Measurements from ENCODE around the gene TFF3. TPM values are rescaled to one million over a fixed set of nuclear protein-coding genes. Genes with fewer than 3 reads are reported as not detected.
A peak's percentile ranks its signal among the peaks of the same experiment; 100 is the strongest.

The TFF3 gene
- total RNA-seq, 1 donor from 2014 or later, result 4.8 TPM

- DNase-seq (ENCODE audit: low spot score), result no peak
- intact Hi-C loops (cut with DNase I), result no loop called here
Measured at GRCh38 chr21:42279341-42279871, 35.8 kb downstream of the TFF3 start.

DNA sequence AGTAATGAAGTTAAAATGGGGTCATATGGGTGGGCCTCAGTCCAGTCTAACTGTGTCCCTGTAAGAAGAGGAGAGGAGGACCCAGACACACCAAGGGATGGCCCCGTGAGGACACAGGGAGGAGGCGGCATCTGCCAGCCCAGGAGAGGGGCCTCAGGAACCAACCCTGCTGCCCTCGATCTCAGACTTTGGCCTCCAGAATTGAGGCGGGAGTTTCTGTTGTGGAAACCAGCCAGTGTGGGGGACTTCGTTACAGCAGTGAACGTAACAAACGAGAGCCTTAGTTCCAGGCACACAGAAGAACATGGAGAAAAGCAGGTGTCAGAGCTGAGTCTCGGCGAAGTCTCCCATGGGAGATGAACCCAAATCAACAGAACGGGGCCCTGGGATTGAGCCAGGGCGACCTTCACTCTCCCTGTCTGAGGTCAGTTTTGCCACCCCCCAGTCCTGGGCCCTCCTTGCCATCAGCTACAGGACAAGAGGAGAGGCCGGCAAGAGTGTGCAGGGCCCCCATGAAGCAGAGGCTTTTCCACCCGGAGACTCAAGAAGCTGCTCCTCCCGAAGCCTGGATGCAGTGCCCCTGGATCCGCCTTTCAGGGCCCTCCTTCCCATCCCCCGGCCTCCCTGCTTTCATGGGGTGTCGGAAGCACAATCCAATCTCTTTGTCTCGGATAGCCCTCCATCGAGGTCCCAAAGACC lies 36.6 kb downstream of the TFF3 start:
- no peak for DNase-seq (ENCODE audit: low spot score)
- intact Hi-C loops (cut with DNase I), result no loop called here

- DNase-seq (ENCODE audit: low spot score), result no peak
- intact Hi-C loops (cut with DNase I), result no loop called here
Measured at GRCh38 chr21:42277593-42277992, 37.6 kb downstream of the TFF3 start.

GRCh38 chr21:42276526-42277154 lies 38.6 kb downstream of the TFF3 start:
- intact Hi-C loops (cut with DNase I), result no loop called here
- no peak for DNase-seq (ENCODE audit: low spot score)

DNA sequence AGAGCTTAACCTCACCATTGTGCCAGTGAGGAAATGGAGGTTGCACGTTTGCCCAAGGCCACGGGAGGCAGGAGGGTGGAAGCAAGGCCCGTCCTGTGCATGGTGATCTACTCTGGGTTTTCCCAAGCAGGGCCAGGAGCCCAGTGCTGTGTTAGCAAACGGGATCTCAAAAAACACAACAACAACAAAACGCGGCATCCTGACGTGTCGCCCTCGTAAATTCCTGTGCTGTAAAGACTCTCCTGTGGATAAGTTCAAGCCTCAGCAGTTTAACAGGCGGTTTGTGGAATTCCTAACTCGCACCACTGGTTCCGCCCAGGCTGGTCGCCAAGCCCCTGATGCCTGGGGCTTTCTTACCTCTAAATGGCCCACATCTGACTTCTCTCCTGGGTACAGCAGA lies 39.1 kb downstream of the TFF3 start:
- intact Hi-C loops (cut with DNase I), result no loop called here

DNA sequence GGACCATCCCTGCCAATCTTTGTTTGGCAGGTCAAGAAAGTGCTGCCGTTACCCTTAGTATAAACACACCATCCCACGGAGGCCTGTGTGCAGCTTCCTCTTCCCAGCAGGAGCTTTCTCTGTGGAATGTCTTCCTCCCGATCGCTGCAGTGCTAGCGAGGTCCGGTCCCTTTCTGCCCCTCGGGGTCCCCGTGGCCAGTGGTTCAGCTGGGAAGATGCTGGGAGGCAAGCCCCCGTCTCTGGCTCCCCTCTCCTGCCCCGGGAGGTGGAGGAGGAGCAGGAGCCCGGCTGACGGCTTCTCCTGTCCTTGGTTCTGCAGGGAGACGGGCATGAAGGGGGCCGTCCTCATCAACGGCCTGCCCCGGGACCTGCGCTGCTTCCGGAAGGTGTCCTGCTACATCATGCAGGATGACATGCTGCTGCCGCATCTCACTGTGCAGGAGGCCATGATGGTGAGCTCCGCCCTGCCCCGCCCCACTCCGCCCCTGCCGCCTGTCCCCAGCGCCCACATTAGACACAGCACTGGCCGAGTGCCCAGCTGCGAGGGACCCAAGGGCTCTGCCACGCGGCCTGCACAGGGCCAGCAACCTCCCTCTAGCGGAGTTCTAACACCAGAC lies 42.1 kb downstream of the TFF3 start:
- intact Hi-C loops (cut with DNase I), result no loop called here

More for the DNA sequence above, 39.1 kb downstream of the TFF3 start:
- no peak for DNase-seq (ENCODE audit: low spot score)

GRCh38 chr21:42272109-42272962 lies 42.9 kb downstream of the TFF3 start:
- intact Hi-C loops (cut with DNase I), result no loop called here
- DNase-seq (ENCODE audit: low spot score), result no peak

More for the DNA sequence above, 42.1 kb downstream of the TFF3 start:
- DNase-seq (ENCODE audit: low spot score), result no peak

GRCh38 chr21:42271065-42271464 lies 44.1 kb downstream of the TFF3 start:
- DNase-seq (ENCODE audit: low spot score), result no peak
- intact Hi-C loops (cut with DNase I), result no loop called here

DNA sequence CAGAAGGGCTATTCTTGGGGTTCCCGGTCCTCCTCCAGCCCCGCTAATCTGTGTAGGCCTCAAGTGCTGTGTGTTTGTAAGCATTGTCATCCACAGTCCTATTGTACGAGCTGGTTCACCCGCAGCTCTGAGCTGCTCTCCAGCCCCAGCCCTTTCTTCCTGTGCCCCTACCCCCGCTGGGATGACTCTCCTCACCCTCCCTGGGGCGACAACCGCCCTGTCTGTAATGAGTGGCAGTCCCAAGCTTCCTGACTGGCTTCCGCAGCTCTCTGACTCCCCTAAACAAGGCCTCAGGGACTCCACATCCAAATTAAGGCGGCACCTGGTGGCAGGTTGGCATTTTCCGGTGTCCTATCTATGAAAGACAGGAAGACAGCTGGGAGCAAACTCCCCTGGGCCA lies 45.8 kb downstream of the TFF3 start:
- intact Hi-C loops (cut with DNase I), result no loop called here
- DNase-seq (ENCODE audit: low spot score), result no peak

GRCh38 chr21:42266971-42267556 lies 48.1 kb downstream of the TFF3 start:
- no peak for DNase-seq (ENCODE audit: low spot score)
- intact Hi-C loops (cut with DNase I), result no loop called here

- no peak for DNase-seq (ENCODE audit: low spot score)
- intact Hi-C loops (cut with DNase I), result no loop called here
Measured at GRCh38 chr21:42265231-42265812, 49.9 kb downstream of the TFF3 start.

DNA sequence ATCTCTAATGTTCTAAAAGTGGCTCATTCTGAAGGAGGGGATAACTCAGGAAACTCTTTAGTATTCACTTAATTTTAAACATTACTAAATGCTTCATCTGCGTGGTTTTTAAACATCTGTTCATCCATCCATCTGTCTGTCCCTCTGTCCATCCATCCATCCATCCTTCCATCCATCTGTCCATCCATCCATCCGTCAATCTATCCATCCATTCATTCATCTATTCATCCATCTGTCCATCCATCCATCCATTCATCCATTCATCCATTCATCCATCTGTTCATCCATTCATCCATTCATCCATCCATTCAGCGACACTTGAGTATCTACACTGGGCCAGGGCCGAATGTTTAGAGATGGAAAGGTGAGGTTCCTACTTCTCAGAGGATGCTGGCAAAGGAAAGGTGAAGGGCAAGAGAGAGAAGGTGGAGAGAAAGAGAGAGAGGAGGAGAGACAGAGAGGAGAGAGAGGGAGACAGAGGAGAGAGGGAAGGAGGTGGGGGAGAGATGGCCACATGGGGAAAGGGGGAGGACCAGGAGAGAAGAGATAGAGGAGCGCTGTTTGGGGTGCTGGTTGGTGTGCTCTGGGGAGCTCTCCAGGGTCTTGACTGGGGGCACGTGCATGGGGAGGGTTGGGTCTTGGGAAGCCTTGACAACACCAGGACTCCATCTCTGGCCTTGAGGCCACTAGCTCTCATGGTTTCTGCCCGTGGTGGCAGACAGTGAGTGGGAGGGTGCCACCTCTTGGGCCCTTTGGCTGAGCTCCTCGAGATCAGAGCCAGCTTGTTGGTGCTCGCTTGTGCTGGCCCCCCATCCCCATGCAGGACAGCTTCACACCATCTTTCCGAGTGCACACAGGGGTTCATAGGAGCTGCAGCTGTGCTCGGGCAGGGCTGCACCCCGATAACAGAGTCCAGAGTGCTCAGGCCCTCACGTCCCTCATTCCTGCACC lies 50.7 kb downstream of the TFF3 start:
- intact Hi-C loops (cut with DNase I), result no loop called here
- DNase-seq (ENCODE audit: low spot score), result no peak

DNA sequence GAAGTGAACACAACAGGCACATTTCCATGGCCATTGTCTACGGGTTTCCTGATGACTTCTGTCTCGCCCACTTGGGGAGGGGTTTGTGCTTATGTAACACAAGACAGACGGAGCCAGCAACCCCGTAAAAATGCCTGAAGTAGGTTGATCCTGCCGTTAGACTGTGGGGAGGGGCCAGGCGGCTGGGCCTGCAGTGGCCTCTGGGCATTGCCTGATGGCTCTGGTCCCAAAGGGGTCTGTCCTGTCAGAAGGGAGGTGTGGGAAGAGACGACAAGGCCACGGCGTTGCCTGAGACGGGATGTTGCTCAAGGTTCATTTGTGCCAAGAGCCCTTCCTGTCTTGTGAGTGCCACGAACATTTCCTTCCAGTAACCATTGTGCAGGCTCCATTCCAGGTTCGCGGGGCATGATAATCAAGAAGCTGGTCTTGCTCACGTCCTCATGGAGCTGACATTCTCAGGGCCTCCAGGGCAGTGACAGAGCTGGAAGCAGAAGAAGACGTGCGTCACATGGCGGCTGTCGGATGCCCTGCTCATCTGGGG lies 51.5 kb downstream of the TFF3 start:
- intact Hi-C loops (cut with DNase I), result loop anchor here (2.0 kb wide), 1 partner anchor 43 kb away; no protein-coding TSS in a partner anchor
- peak; percentile 82 for DNase-seq (ENCODE audit: low spot score)

- DNase-seq (ENCODE audit: low spot score), result peak; percentile 90
- intact Hi-C loops (cut with DNase I), result loop anchor here (2.0 kb wide), 1 partner anchor 42 kb away; no protein-coding TSS in a partner anchor
Measured at GRCh38 chr21:42262831-42263231, 52.4 kb downstream of the TFF3 start.

DNA sequence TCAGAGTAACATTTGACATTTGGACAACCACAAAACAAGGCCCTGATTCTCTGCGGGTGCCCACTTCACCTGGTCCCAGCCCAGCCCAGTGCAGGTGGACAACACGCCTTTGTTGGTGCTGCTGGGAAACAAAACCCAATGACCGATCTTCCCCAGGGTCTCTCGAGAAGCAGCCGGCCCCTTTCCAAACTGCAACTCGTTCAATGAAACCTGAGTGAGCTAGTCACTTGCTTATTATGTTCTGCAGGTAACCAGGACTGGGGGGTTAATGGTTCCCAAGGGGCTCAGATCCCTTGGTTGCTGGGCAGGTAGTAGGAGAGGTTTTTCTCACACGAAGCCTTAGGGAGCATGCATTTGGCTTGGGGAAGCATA lies 53.4 kb downstream of the TFF3 start:
- intact Hi-C loops (cut with DNase I), result loop anchor here (2.0 kb wide), 1 partner anchor 41 kb away; no protein-coding TSS in a partner anchor
- no peak for DNase-seq (ENCODE audit: low spot score)

All from cardiac septum (tissue), 1 donor.